Testis (tissue), 2 donors: ENCODE data around the gene INSR.
"Not testable (repeated sequence)": the region's sequence is repeated elsewhere in the genome, so short reads cannot be mapped to it uniquely, and the experiment has no call there.

Experiments used
- CTCF ChIP-seq, 3 experiments: fragments of 450-650 bp in 2 of 3; fragments of 200-600 bp in 1 of 3; sonication (generic) in 1 of 3; IDR thresholded peaks; one replicate each; pipeline ENCODE4 v1.5.1; 2016 to 2019; ENCODE audit warnings: antibody characterized with exemption in 3 of 3, mild to moderate bottlenecking in 2 of 3, moderate library complexity in 1 of 3
- POLR2A ChIP-seq: fragments of 450-650 bp; IDR thresholded peaks from one replicate; pipeline ENCODE4 v1.6.1; 2017; ENCODE audit warnings: antibody characterized with exemption, mild to moderate bottlenecking, moderate library complexity

GRCh38 chr19:7209597-7210325 is 84.5 kb downstream of the INSR start:
- TF ChIP-seq CTCF (IDR thresholded peaks at IDR 0.05); POLR2A: not testable (repeated sequence)
